Activated naive CD4-positive, alpha-beta T cell treated with anti-CD3 and anti-CD28 coated beads for 36 hours (primary cell): ENCODE measurements around the gene REM2. TPM values are rescaled to one million over a fixed set of nuclear protein-coding genes. Genes with fewer than 3 reads are reported as not detected.
A peak's percentile ranks its signal among the peaks of the same experiment; 100 is the strongest.

Source experiments
- CTCF ChIA-PET: fragments of 350-600 bp; sonication (Branson Sonifier 250); formaldehyde crosslinking; loops from one replicate; lab custom pipeline; 2021; ENCODE audit warnings: antibody characterized with exemption; lab: Charles Lee
- DNase-seq: peaks from one replicate; pipeline ENCODE4 v3.0.0-alpha.2; 2020
- H3K27ac Mint-ChIP-seq: one replicate; pipeline ENCODE4 v1.8.0; 2021; ENCODE audit warnings: mild to moderate bottlenecking, mixed read lengths
- H3K27me3 Mint-ChIP-seq: one replicate; pipeline ENCODE4 v1.8.0; 2021; ENCODE audit warnings: low read depth, mixed read lengths
- H3K36me3 Mint-ChIP-seq: one replicate; pipeline ENCODE4 v1.8.0; 2021; ENCODE audit warnings: low read depth, mixed read lengths
- H3K4me1 Mint-ChIP-seq: one replicate; pipeline ENCODE4 v1.8.0; 2021; ENCODE audit warnings: low read depth, mixed read lengths
- H3K4me3 Mint-ChIP-seq: one replicate; pipeline ENCODE4 v1.8.0; 2021; ENCODE audit warnings: mild to moderate bottlenecking, moderate library complexity, mixed read lengths
- H3K9me3 Mint-ChIP-seq: one replicate; pipeline ENCODE4 v1.8.0; 2021; ENCODE audit warnings: mixed read lengths
- intact Hi-C: fragments of 100-400 bp; cut with micrococcal nuclease; formaldehyde crosslinking; loops from one replicate; pipeline ENCODE4 v1.15.1; 2023
- total RNA-seq, 2 experiments: library from RNA; stranded (reverse); gene quantifications; one replicate each; pipeline ENCODE4 v1.2.3, GENCODE V29; 2021

REM2 gene
- total RNA-seq, 2 experiments from 2014 or later, result 0.69 to 0.74 TPM

DNA sequence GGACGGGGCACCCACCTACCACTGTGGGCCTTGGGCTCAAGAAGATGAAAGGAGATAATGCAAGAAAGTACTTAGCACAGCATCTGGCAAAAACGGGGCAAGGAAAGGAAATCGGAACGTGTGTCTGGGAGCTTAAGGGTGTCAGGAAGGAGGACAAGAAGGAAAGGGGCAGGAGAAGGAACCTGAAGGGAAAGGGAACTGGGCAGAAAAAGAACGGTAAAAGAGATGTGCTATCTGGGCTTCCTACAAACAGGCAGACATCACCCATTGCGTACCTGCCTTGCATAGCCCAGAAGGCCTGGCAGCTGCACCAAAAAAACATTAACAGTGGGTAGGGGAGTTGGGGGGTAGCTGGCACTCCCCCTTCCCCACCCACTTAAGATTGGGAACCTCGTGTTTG is 958 bp upstream of the REM2 start:
- no peak for DNase-seq
- H3K36me3 Mint-ChIP-seq, result peaks cover 2% of the 10 kb centered on the region
- H3K9me3 Mint-ChIP-seq, result no peaks in the 10 kb centered on the region
- CTCF ChIA-PET, result interaction anchor here (0.5 to 10.8 kb wide), 10 partner anchors 10 to 1358 kb away, joined by 3 to 125 read pairs (median 4); partner anchors contain the start of gene LRP10
- H3K4me1 Mint-ChIP-seq, result peaks cover 23% of the 10 kb centered on the region
- peaks cover 2% of the 10 kb centered on the region for H3K27me3 Mint-ChIP-seq
- H3K4me3 Mint-ChIP-seq, result no peak overlapping the region
- intact Hi-C loops, result no loop called here
- H3K27ac Mint-ChIP-seq, result no peak overlapping the region

DNA sequence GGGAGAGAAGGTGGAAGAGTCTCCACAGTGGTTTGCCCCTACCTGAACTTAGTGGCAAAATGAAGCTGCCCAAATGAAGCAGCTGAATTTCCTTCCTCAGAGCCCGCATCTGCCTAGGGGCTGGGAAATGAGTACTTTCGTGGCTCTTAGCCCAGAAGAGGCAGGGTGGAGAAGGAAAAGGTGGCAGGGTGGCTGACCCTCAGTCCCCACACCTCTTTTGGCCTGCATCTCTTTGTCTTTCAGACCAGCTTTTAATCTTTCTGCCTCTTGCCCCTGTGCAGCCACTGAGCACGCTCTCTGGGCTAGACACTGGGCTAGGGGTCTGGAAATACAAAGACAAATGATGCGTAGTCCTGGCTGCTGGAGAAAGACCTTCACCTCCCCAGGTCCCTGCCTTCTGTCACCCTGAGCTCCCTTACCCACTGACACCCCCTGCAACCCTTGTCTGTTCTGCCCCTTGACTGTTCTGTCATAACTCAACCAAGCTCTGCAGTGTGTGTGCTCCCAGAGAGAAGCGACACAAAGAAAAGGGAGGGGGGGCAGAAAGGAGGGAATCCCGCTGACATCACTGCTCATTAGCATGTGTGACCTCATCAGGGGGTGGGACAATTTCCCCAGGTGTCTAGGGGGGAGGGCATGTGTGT is 371 bp upstream of the REM2 start:
- Mint-ChIP-seq H3K27ac (peak overlapping the region; percentile 50), H3K27me3 (peaks cover 2% of the 10 kb centered on the region), H3K4me3 (no peak overlapping the region), H3K9me3 (no peaks in the 10 kb centered on the region), H3K4me1 (peaks cover 29% of the 10 kb centered on the region), H3K36me3 (no peaks in the 10 kb centered on the region)
- CTCF ChIA-PET, result interaction anchor here (0.5 to 10.8 kb wide), 10 partner anchors 11 to 1359 kb away, joined by 3 to 125 read pairs (median 4); partner anchors contain the start of gene LRP10
- intact Hi-C loops, result no loop called here
- DNase-seq, result peak; percentile 66

DNA sequence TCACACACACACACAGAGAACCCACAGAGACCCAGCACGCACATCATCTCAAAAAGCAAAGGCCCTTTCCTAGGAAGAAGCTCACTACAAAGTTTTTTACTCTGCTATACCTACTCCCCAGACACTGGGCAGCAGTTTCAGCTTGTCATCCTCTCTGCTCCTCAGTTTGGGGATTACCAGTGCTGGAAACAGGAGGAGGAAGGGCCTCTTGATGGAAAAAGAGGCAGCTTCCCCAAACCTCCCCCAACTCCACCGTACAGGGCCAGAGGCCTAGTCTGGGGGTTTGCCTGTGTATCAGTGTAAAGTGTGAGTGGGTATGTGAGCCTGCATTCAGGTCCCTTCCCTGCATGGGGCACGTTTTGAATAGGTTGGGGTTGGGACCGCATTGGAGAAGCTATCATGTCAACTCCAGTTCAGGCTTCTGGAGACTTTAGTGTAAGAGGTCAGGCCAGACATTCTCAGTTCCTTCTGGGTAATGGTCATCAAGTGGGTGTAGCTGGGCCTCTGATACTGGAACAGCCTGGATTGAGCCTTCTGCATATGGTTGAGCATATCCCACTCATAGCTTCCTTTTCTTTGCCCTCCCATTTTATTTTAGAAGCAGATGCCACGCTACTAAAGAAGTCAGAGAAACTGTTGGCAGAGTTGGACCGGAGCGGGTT is 1.2 kb downstream of the REM2 start:
- CTCF ChIA-PET, result interaction anchor here (0.5 to 10.8 kb wide), 7 partner anchors 12 to 111 kb away, joined by 3 to 125 read pairs (median 4); partner anchors contain the start of gene LRP10
- H3K9me3 Mint-ChIP-seq, result no peaks in the 10 kb centered on the region
- H3K27me3 Mint-ChIP-seq, result peaks cover 2% of the 10 kb centered on the region
- no peaks in the 10 kb centered on the region for H3K36me3 Mint-ChIP-seq
- H3K27ac Mint-ChIP-seq, result no peak overlapping the region
- intact Hi-C loops, result no loop called here
- H3K4me1 Mint-ChIP-seq, result peaks cover 40% of the 10 kb centered on the region
- no peak overlapping the region for H3K4me3 Mint-ChIP-seq
- no peak for DNase-seq

DNA sequence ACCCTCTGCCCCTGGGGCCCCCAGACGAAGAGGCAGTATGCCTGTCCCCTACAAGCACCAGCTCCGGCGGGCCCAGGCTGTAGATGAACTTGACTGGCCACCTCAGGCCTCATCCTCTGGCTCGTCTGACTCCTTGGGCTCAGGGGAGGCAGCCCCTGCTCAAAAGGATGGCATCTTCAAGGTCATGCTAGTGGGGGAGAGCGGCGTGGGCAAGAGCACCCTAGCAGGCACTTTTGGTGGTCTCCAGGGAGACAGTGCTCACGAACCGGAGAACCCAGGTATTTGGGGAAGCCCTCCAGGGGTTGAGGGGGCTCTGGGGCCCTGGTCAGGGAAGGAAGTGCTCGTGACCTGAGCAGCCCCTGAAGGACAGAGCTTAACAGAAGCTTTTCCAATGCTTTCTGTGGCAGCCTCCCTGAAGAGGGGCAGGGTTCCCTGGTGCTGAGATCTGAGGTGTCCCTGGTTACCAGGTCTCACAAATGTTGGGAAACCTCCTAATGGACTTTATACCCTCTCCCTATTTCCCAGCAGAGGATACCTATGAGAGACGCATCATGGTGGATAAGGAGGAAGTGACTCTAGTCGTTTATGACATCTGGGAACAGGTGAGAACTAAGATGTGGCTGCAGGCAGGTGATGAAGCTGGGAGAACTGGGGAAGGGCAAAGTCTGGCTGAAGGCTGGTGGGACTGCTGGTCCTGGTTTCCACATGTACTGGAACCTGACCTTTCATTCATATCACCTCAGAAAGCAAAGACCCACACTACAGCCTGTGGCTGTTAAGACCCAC is 1.9 kb downstream of the REM2 start:
- intact Hi-C loops, result no loop called here
- Mint-ChIP-seq H3K4me1 (peaks cover 45% of the 10 kb centered on the region), H3K27me3 (peaks cover 2% of the 10 kb centered on the region), H3K36me3 (no peaks in the 10 kb centered on the region), H3K27ac (no peak overlapping the region), H3K4me3 (no peak overlapping the region), H3K9me3 (no peaks in the 10 kb centered on the region)
- CTCF ChIA-PET, result interaction anchor here (0.9 to 10.8 kb wide), 6 partner anchors 12 to 61 kb away, joined by 3 to 125 read pairs (median 4); partner anchors contain the start of gene LRP10
- DNase-seq, result no peak

DNA sequence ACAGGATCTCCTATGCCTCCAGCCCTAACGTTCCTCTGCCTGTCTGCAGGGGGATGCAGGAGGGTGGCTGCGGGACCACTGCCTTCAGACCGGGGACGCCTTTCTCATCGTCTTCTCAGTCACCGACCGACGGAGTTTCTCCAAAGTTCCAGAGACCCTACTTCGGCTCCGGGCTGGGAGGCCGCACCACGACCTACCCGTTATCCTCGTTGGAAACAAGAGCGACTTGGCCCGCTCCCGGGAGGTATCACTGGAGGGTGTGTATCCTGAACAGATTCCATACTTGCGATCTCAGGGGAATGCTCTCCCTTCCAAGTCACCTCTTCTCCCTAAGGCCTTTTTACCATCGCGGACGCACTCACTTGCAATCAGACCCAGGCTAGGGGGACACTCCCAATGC is 3.0 kb downstream of the REM2 start:
- Mint-ChIP-seq H3K4me1 (peaks cover 50% of the 10 kb centered on the region), H3K27ac (no peak overlapping the region), H3K4me3 (peak overlapping the region; percentile 83), H3K9me3 (no peaks in the 10 kb centered on the region), H3K36me3 (no peaks in the 10 kb centered on the region), H3K27me3 (peaks cover 2% of the 10 kb centered on the region)
- CTCF ChIA-PET, result interaction anchor here (0.9 to 10.8 kb wide), 4 partner anchors 14 to 63 kb away, joined by 3 to 125 read pairs (median 38); partner anchors contain the start of gene LRP10
- intact Hi-C loops, result loop anchor here (2.0 kb wide), 1 partner anchor 57 kb away; the partner anchor contains the start of gene MRPL52
- no peak for DNase-seq

DNA sequence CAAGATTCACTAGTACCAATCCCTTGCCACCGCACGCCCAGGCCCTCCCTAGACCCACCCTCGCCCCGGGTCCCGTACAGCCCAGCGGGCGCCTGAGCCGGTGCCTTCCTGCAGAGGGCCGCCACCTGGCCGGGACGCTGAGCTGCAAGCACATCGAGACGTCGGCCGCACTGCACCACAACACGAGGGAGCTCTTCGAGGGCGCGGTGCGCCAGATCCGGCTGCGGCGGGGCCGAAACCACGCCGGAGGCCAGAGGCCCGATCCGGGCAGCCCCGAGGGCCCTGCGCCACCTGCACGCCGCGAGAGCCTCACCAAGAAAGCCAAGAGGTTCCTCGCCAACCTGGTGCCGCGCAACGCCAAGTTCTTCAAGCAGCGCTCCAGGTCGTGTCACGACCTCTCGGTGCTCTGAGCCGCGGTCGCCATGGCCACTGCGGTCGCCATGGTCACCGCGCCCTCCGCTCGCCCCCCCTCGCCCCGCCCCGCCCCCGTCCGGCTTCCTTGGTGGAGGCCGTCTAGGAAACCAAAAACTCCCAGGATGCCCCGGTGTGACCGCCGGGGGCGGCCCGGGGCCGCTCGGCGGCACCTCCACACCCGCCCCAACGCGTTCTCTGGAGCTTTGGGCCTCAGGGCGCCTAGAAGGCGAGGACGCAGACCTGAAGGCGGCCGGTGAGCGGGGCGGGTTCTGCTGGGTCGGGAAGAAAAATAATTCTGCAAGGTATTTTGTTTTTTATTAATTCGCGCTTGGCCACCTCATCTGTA is 3.7 kb downstream of the REM2 start:
- H3K36me3 Mint-ChIP-seq, result no peaks in the 10 kb centered on the region
- CTCF ChIA-PET, result interaction anchor here (1.1 to 10.8 kb wide), 4 partner anchors 14 to 43 kb away, joined by 3 to 125 read pairs (median 38); partner anchors contain the start of gene LRP10
- DNase-seq, result peak; percentile 87
- H3K4me1 Mint-ChIP-seq, result peaks cover 50% of the 10 kb centered on the region
- peak overlapping the region; percentile 83 for H3K4me3 Mint-ChIP-seq
- H3K9me3 Mint-ChIP-seq, result no peaks in the 10 kb centered on the region
- intact Hi-C loops, result loop anchor here (1.0 to 2.0 kb wide), 4 partner anchors 15 to 58 kb away; partner anchors contain the start of genes LRP10, MRPL52, PRMT5 and RBM23
- H3K27me3 Mint-ChIP-seq, result peaks cover 2% of the 10 kb centered on the region
- H3K27ac Mint-ChIP-seq, result peak overlapping the region; percentile 84

DNA sequence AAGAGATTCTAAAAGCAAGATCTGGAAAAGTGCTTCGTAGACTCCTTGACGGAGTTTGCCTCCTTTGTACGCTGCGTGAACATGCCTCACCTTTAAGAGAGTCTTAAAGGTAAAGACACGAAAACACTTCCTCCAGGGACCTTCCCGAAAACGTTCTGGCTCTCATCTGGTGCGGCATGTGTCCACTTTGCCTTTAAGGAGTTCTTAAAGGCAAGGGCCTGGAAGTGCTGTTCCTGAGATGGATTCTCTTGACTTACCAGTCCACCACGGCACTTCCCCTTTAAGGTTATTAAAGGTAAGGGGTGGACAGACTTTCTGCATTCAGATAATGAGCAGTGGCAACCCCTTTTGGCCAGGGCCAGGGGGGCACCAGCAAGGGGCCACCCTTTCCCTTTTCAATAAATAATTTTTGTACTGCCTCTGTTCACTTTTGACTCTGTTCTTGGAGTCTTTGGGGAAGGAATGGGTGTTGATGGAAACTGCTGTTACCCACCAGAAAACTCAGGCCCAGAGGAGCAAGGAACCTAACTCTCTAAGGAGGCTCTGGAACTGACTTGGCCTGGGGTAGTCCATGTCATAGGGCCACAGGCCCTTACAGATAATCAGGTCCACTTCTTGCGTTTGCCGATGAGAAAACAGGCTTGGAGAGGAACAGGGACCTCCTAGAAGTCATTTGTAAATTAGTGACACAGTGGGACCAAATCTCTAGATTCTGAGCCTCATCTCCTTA is 4.4 kb downstream of the REM2 start:
- intact Hi-C loops, result loop anchor here (1.0 to 2.0 kb wide), 4 partner anchors 16 to 59 kb away; partner anchors contain the start of genes LRP10, MRPL52, PRMT5 and RBM23
- peak; percentile 61 for DNase-seq
- H3K27ac Mint-ChIP-seq, result peak overlapping the region; percentile 84
- CTCF ChIA-PET, result interaction anchor here (1.1 to 10.8 kb wide), 5 partner anchors 13 to 73 kb away, joined by 3 to 125 read pairs (median 5); partner anchors contain the start of gene LRP10
- H3K9me3 Mint-ChIP-seq, result no peaks in the 10 kb centered on the region
- no peaks in the 10 kb centered on the region for H3K36me3 Mint-ChIP-seq
- peaks cover 50% of the 10 kb centered on the region for H3K4me1 Mint-ChIP-seq
- H3K27me3 Mint-ChIP-seq, result peaks cover 2% of the 10 kb centered on the region
- peak overlapping the region; percentile 83 for H3K4me3 Mint-ChIP-seq

DNA sequence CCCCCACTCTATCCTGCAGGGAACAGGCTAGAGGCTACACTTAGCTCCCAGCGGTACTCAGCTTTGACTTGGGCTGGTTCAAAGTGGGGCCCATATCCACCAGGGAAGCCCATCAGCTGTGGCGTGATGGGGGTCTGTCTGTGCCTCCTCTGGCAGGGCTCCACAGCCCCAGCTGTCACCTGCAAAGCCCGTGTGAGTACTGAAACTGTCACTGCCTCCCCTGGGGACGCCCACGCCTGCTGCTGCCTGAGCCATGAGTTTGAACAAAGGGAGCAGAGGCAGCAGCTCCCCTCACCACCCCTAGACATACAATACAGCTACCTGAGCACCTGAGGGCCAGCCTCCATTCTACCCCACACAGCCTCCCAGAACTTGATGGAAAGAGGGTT is 5.0 kb downstream of the REM2 start:
- CTCF ChIA-PET, result interaction anchor here (0.6 to 10.8 kb wide), 6 partner anchors 13 to 74 kb away, joined by 3 to 125 read pairs (median 4); partner anchors contain the start of gene LRP10
- DNase-seq, result peak; percentile 59
- H3K4me1 Mint-ChIP-seq, result peaks cover 45% of the 10 kb centered on the region

DNA sequence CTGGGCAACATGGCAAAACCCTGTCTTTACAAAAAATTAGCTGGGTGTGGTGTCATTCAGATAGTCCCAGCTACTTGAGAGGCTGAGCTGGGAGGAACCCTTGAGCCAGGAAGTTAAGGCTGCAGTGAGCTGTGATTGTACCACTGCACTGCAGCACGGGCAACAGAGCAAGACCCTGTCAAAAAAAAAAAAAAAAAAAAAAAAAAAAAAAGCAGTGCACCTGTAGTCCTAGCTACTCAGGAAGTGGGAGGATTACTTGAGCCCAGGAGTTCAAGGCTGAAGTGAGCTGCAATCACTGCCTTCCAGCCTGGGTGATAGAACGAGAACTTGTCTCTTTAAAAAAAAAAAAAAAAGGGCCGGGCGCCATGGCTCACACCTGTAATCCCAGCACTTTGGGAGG is 5.6 kb downstream of the REM2 start:
- Mint-ChIP-seq H3K9me3 (no peaks in the 10 kb centered on the region), H3K27me3 (peaks cover 2% of the 10 kb centered on the region), H3K4me1 (peaks cover 40% of the 10 kb centered on the region), H3K36me3 (no peaks in the 10 kb centered on the region), H3K27ac (no peak overlapping the region), H3K4me3 (no peak overlapping the region)
- DNase-seq, result peak; percentile 57
- CTCF ChIA-PET, result interaction anchor here (0.6 to 10.8 kb wide), 11 partner anchors 12 to 802 kb away, joined by 3 to 125 read pairs (median 3); partner anchors contain the start of gene LRP10
- intact Hi-C loops, result loop anchor here (1.0 kb wide), 1 partner anchor 12 kb away; no protein-coding TSS in a partner anchor

More for the DNA sequence above, 5.0 kb downstream of the REM2 start:
- Mint-ChIP-seq H3K36me3 (no peaks in the 10 kb centered on the region), H3K27ac (peak overlapping the region; percentile 13), H3K4me3 (peak overlapping the region; percentile 83), H3K9me3 (no peaks in the 10 kb centered on the region), H3K27me3 (peaks cover 2% of the 10 kb centered on the region)
- intact Hi-C loops, result loop anchor here (1.0 to 2.0 kb wide), 5 partner anchors 12 to 59 kb away; partner anchors contain the start of genes LRP10, MRPL52, PRMT5 and RBM23

DNA sequence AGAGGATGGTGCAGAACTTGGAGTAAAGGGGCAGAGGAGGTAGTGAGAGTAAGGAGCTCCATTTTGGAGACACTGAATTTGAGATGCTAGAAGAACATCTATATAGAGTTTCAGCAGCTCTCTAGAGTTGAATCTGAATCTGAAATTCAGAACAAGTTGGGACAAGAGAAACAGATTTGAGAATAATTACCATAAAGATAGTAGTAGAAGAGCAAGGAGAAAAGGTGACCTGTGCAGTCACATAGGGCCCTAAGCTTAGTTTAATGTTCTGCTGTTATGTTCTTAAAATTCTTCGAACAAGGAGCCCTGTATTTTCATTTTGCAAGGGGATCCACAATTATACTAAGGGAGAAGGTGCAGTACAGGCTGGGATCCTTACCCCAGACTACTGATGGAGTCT is 7.4 kb downstream of the REM2 start:
- CTCF ChIA-PET, result interaction anchor here (0.6 to 10.8 kb wide), 6 partner anchors 10 to 108 kb away, joined by 3 to 125 read pairs (median 4); partner anchors contain the start of gene LRP10
- Mint-ChIP-seq H3K36me3 (no peaks in the 10 kb centered on the region), H3K4me1 (peaks cover 32% of the 10 kb centered on the region), H3K9me3 (no peaks in the 10 kb centered on the region), H3K4me3 (no peak overlapping the region), H3K27me3 (peaks cover 2% of the 10 kb centered on the region), H3K27ac (no peak overlapping the region)
- intact Hi-C loops, result no loop called here
- DNase-seq, result no peak
